NCI-H1930 (cell line): ENCODE measurements around the gene NPTX1.

Experiments
- DNase-seq, 2 experiments: peaks; one replicate each; lab custom pipeline; 2025; lab: John Stamatoyannopoulos, UW

Gene NPTX1

DNA sequence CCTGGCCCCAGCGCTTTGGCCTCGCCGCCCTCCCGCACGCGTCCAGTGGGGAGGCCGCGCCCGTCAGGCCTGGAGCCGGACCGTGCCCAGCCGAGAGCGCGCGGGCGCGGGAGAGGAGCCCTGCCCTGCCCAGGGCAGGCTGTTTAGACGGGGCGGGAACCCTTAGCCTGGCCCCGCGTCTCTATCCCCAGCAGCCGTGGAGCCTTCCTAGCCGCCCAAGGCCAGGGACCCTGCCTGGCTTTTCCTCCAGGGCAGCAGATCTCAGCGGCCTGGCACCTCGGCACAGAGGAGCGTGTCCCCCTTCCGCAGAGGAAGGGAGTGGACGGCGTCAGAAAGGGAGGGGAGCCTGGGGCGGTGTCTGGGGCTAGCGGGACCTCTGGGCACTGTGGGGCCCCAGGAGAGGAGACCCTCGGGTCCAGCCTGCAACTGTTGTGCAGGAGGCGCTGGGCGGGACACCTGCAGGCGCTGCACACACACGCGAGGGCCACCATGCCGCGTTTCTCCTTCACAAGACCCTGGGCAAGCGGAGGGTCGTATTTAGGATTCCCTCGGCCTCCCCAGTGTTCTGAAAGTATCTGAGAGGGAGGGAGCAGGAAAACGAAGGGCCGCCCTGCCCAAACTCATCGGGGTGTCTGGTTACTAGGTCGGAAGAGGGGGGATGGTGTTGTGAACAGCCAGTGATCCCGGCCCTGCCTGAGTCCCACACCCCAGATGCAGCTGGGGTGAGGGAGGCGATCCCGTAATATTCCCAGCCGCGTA, 2.3 kb upstream of the NPTX1 start:
- no peak for DNase-seq

- peak; percentile 45 to 65 for DNase-seq
These were observed 1.5 kb upstream of the NPTX1 start for GRCh38 chr17:80477647-80478478.

DNA sequence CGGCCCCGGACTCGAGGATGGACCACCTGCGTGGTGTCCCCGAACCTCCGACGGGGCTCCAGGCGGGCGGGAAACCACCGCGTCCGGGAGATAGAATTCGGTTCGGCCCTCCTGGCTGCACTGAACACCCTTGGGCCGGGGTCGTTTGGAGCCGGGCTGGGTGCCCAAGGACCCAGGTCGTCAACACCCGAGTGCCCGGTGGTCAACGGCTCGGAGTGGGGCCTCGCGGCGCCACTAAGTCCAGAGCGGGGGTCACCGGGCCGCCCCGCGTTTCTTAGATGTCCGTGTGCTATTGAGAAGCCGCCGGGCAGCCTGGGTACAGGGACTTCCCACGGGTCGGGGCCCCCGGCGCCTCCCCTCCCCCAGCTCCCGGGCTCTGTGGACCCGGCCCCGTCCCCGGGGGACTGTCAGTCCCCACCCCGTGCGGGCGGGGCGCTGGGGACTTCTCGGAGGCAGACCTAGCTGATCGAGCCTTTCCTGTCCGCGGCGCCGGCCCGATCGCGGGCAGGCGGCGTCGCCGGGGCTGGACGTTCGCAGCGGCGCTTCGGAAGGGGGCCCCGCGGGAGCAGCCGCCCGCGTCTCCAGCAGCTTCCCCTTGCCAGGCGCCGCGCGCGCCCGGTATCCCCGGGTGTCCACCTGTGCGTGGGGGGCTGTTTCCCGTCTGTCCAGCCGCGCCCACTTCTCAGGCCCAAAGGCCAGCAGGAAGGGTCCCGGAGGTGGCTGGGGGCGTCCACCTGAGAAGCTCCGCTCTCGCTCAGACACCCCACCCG, 655 bp upstream of the NPTX1 start:
- peak in 1 of 2 experiments; percentile 43 for DNase-seq

- DNase-seq: no peak
These were observed 1.2 kb downstream of the NPTX1 start for GRCh38 chr17:80474961-80475909.

GRCh38 chr17:80474231-80474960, 2.0 kb downstream of the NPTX1 start:
- DNase-seq: no peak

- no peak for DNase-seq
These were observed 2.7 kb downstream of the NPTX1 start for GRCh38 chr17:80473701-80474100.

DNA sequence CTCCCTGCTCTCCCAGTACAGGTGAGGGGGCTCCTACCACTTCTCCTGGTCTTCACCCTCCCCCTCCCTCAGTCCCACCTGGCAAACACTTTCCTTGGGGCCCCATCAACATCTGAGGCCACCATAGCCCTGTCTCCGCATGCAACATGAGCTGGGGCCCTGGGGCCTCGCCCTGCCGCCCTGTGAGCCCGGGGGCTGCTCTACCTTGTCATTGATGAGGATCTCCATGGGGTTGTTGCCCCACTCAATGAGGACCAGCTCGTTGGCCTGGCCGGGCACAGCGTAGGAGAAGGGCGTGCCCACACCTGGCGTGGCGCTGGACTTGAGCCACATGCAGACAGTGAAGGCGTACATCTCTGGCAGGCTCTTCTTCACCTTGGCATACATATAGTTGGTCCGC, 3.4 kb downstream of the NPTX1 start:
- DNase-seq: no peak

DNA sequence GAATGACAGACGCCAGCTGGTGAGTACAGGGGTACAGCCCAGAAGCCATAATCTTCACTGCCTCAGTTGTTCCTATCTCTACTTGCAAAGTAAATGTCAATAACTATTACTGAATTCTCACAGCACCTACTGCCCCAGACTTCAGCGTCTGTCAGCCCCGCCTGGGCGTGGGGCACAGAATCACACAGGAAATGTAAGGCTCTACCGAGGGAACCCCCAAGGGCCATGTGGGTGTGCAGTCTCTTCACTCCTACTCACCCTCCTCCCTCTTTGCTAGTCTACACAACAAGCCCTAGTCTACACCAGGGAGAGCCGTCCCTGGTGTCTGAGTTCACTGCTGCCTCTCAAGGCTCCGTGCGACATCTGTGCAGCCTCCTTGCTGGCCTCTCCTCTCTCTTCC, 4.5 kb downstream of the NPTX1 start:
- DNase-seq: no peak

- DNase-seq: no peak
These were observed 5.8 kb downstream of the NPTX1 start for GRCh38 chr17:80470603-80471002.

GRCh38 chr17:80469667-80470066, 6.7 kb downstream of the NPTX1 start:
- no peak for DNase-seq

DNA sequence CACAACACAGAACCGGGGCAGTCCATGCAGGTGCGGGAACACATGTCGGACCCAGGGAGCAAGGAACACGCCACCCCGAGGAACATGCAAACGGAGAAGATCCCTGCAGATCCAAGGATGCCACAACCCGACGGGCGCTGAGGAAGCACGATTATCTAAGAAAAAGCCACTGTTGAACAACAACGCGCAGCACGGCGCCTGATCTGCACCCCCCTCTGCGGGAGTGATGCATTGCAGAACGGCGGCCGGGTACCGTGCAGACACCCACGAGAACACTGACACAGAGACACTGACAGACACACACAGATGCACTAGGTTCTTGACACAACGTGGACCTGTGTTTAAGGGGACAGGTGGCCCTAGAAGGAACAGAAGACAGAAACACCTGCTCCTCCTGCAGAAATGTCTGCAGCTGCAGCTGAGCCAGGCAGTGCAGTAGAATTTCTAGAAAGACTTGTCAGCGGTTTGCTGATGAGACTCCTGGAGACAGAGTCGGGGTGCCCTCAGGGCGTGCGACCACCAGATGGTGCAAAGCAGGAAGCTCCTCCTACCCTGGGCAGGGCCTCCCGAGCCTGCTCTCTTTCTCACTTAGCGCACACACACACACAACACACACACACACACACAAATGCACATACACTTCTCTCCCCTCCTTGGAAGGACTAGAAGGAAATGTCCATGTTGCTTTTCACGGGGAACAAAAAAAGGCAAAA, 7.5 kb downstream of the NPTX1 start:
- DNase-seq: no peak

DNA sequence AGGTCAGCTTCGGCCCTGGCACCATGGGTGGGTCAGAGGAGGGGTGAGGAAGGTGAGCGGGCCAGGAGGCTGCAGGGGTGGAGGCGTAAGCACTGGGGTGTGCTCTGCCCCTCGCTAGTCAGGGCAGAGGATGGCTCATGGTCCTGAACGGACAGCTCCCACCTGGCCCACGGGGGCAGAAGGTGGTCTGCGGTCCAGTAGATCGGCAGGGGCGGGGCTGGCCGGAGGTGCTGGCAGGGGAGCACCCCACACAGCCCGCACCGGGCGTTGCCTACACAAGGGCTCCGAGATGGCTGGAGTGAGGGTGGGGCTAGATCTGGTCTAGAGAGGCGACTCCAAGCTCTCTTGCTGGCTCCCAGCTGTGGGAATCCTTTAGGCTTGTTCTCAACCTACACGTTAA, 8.2 kb downstream of the NPTX1 start:
- DNase-seq: no peak

DNA sequence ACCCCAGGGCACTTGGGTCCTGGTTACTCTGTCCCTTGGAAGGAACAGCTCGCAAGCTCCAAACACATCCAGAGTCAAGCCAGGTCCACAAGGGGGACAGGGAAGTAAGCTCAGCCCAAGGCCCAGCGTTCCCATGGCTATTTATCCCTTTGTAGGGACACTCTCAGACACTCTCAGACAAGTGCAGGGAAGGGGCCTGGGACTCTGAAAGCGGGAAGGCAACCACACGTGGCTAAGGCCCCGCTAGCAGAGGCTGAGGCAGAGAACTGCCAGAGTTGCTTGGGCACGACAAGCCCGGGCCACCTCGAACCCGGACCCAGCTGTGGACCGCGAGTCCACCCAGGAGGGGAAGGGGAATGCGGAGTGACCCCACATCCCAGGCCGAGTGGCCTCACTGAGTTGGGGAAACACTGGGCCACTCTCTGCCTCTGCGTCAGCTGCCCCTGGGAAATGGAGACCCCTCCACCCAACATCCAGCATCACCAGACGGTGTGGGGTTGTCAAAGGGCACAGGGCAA, 10.2 kb downstream of the NPTX1 start:
- DNase-seq: no peak

DNA sequence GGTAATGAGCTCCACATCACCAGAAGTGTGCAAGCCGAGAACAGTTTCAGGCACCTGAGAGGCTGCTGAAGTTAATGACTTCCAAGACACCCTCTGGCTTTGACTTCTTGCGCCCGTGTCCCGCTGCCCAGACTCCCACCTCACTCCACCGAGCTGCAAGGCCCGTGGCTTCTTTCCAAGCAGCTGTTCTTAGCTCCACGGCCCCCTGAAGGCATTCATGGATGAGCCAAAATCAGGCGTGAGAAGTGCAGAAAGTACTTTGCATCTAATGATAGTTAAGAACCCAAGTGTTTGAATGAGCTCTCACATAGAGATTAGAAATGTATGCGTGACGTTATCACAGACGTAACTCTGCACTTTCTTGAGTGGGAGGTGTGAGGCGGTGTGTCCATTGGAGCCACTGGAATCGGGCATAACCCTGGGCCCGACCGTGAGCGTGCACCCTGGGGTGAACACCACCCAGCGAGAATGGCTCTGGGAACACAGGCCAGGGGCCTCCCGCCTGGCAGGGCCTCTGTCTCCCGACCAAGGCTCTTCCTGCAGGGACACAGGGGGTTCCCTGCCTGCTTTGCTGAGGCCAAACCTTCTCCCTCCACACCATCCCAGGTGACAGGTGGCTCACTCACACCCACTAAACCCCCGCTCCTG, 11.0 kb downstream of the NPTX1 start:
- DNase-seq: no peak

- no peak for DNase-seq
These were observed 11.9 kb downstream of the NPTX1 start for GRCh38 chr17:80464486-80464885.

- DNase-seq: no peak
These were observed 12.5 kb downstream of the NPTX1 start for GRCh38 chr17:80463784-80464400.

- no peak for DNase-seq
These were observed 14.8 kb downstream of the NPTX1 start for GRCh38 chr17:80461528-80462160.

DNA sequence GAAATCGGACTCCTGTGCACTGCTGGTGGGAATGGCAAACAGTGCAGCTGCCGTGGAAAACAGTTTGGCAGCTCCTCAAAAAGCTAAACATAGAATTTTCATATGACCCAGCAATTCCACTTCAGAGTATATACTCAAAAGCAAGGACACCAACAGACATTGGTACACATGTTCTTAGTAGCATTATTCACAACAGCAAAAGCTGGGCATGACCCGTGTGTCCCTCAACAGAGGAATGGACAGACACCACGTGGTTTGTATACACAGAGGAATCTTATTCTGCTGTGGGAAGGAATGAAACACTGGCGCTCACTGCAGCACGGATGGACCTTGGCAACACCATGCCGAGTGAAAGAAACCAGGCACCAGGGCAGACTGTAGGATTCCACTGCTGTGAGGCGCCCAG, 16.0 kb downstream of the NPTX1 start:
- no peak for DNase-seq
